Measurements from ENCODE around the gene EBF3.

The EBF3 gene

DNA sequence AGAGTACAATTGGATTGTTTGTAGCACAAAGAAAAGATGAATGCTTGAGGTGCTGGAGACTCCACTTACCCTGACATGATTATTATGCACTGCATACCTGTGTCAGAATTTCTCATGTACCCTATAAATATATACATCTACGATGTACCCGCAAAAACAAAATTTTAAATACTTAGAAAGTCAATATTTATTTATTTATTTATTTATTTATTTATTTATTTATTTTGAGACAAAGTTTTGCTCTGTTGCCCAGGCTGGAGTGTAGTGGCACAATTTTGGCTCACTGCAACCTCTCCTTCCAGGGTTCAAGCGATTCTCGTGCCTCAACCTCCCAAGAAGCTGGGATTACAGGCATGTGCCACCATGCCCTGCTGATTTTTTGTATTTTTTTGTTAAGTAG lies 35.1 kb upstream of the EBF3 start:
- Histone ChIP-seq H3K27ac (ENCODE audit: insufficient read depth, low read length, poor library complexity, severe bottlenecking) (no peak overlapping the region), H3K4me3 (ENCODE audit: insufficient read depth, low read depth, low read length, poor library complexity, severe bottlenecking) (no peak overlapping the region), H3K27me3 (replicated peaks; ENCODE audit: control insufficient read depth, insufficient read depth, low read length, poor library complexity, severe bottlenecking) (no peaks in the 10 kb centered on the region), H3K36me3 (ENCODE audit: control insufficient read depth, insufficient read depth, low read length) (no peaks in the 10 kb centered on the region), H3K4me1 (ENCODE audit: control insufficient read depth, insufficient read depth, low read length, poor library complexity, severe bottlenecking) (no peaks in the 10 kb centered on the region), H3K9me3 (ENCODE audit: control insufficient read depth, low read length) (no peaks in the 10 kb centered on the region)
- DNase-seq: no peak

DNA sequence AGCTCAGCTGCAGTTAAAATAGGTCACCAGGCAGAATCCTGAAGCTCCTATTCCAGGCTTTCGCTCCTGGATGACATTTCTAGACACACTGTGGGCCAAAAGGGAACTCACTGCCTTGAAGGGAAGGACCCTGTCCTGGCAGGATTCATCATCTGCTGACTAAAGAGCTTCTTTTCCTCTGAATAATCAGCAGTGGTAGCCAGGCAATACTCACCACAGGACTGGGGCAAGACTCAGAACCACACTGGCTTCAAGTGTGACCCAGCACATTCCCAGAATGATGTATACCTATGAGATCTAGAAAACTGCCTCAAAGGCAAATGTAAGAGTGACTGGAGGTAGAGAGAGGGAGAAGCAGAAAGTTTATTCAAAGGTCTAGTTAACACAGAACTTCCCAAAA lies 29.5 kb upstream of the EBF3 start:
- Histone ChIP-seq H3K9me3 (ENCODE audit: control insufficient read depth, low read length) (no peaks in the 10 kb centered on the region), H3K36me3 (ENCODE audit: control insufficient read depth, insufficient read depth, low read length) (no peaks in the 10 kb centered on the region), H3K27ac (ENCODE audit: insufficient read depth, low read length, poor library complexity, severe bottlenecking) (no peak overlapping the region), H3K4me1 (ENCODE audit: control insufficient read depth, insufficient read depth, low read length, poor library complexity, severe bottlenecking) (no peaks in the 10 kb centered on the region), H3K27me3 (replicated peaks; ENCODE audit: control insufficient read depth, insufficient read depth, low read length, poor library complexity, severe bottlenecking) (no peaks in the 10 kb centered on the region), H3K4me3 (ENCODE audit: insufficient read depth, low read depth, low read length, poor library complexity, severe bottlenecking) (no peak overlapping the region)
- no peak for DNase-seq

DNA sequence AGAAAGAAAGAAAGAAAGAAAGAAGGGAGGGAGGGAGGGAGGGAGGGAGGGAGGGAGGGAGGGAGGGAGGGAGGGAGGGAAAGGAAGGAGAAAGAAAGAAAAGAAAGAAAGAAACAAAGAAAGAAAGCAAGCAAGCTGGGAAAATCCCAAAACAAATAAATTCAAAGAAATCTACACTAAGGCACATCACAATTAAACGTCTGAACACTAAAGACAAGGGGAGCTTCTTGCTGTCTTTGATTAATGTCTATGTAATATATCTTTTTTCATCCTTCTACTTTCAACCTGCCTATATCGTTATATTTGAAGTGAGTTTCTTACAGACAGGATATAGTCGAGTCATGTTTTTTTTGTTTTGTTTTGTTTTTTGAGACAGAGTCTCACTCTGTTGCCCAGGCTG lies 28.3 kb upstream of the EBF3 start:
- Histone ChIP-seq H3K9me3 (ENCODE audit: control insufficient read depth, low read length) (no peaks in the 10 kb centered on the region), H3K27ac (ENCODE audit: insufficient read depth, low read length, poor library complexity, severe bottlenecking) (no peak overlapping the region), H3K4me1 (ENCODE audit: control insufficient read depth, insufficient read depth, low read length, poor library complexity, severe bottlenecking) (no peaks in the 10 kb centered on the region), H3K4me3 (ENCODE audit: insufficient read depth, low read depth, low read length, poor library complexity, severe bottlenecking) (no peak overlapping the region), H3K27me3 (replicated peaks; ENCODE audit: control insufficient read depth, insufficient read depth, low read length, poor library complexity, severe bottlenecking) (no peaks in the 10 kb centered on the region), H3K36me3 (ENCODE audit: control insufficient read depth, insufficient read depth, low read length) (no peaks in the 10 kb centered on the region)
- DNase-seq: no peak

DNA sequence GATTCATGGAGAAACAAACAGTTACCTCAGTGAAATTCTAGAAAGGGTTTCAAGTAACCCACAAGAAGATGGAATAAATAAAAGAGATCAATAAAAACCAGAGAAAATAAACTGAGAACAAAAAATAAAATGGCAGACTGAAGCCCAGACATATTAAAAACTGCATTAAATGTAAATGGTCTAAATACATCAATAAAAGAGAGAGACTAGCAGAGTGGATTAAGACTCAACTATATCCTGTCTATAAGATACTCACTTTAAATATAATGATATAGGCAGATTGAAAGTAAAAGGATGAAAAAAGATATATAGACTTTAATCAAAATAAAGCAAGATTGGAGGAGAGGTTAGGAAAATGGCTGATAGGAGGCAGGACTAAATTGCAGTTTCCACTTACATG lies 18.8 kb upstream of the EBF3 start:
- DNase-seq: no peak
- H3K27ac ChIP-seq (ENCODE audit: insufficient read depth, low read length, poor library complexity, severe bottlenecking): no peak overlapping the region
- H3K4me1 ChIP-seq (ENCODE audit: control insufficient read depth, insufficient read depth, low read length, poor library complexity, severe bottlenecking): no peaks in the 10 kb centered on the region
- H3K9me3 ChIP-seq (ENCODE audit: control insufficient read depth, low read length): no peaks in the 10 kb centered on the region
- H3K27me3 ChIP-seq (replicated peaks; ENCODE audit: control insufficient read depth, insufficient read depth, low read length, poor library complexity, severe bottlenecking): no peaks in the 10 kb centered on the region
- no peak overlapping the region for H3K4me3 ChIP-seq (ENCODE audit: insufficient read depth, low read depth, low read length, poor library complexity, severe bottlenecking)
- no peaks in the 10 kb centered on the region for H3K36me3 ChIP-seq (ENCODE audit: control insufficient read depth, insufficient read depth, low read length)

DNA sequence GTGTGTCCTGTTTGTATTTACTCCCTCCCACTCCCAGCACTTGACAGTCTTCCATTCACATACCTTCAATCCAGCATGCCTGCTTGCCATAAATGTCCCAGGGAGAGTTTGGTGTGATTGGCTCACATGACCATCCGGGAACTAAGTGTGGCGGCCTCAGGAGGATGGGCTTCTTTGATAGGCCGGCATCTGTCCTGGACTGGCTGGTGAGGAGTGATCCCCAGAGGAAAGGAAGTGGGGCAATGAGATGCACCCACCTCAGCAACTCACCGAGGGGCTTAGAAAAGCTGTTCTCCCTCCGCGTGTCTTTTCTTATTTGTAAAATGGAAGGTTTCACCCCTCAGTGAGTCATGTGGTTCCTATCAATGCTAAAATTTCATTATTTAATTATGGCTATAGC lies 14.9 kb upstream of the EBF3 start:
- Histone ChIP-seq H3K36me3 (ENCODE audit: control insufficient read depth, insufficient read depth, low read length) (no peaks in the 10 kb centered on the region), H3K4me3 (ENCODE audit: insufficient read depth, low read depth, low read length, poor library complexity, severe bottlenecking) (no peak overlapping the region), H3K9me3 (ENCODE audit: control insufficient read depth, low read length) (no peaks in the 10 kb centered on the region), H3K27ac (ENCODE audit: insufficient read depth, low read length, poor library complexity, severe bottlenecking) (no peak overlapping the region), H3K27me3 (replicated peaks; ENCODE audit: control insufficient read depth, insufficient read depth, low read length, poor library complexity, severe bottlenecking) (peaks cover 7% of the 10 kb centered on the region), H3K4me1 (ENCODE audit: control insufficient read depth, insufficient read depth, low read length, poor library complexity, severe bottlenecking) (no peaks in the 10 kb centered on the region)
- no peak for DNase-seq

DNA sequence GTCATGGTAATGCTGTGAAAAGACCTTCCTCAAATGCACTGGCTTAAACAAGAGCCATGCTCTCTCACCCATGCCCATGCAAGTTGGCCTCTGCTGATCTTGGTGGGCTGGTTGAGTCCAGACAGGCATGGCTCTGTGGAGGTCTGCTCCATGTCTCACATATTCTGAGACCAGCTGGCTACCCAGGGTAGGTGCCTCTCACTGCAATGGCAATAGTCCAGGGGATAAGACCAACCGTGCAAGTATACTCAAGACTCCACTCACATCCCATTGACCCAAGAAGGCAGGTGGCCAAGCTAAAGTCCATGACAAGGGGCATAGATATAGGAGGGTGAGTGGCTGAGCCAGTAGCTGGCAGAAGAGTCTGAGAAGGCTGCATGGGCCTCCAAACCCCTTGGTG lies 14.2 kb upstream of the EBF3 start:
- no peak overlapping the region for H3K4me3 ChIP-seq (ENCODE audit: insufficient read depth, low read depth, low read length, poor library complexity, severe bottlenecking)
- H3K27ac ChIP-seq (ENCODE audit: insufficient read depth, low read length, poor library complexity, severe bottlenecking): no peak overlapping the region
- no peaks in the 10 kb centered on the region for H3K36me3 ChIP-seq (ENCODE audit: control insufficient read depth, insufficient read depth, low read length)
- H3K27me3 ChIP-seq (replicated peaks; ENCODE audit: control insufficient read depth, insufficient read depth, low read length, poor library complexity, severe bottlenecking): peaks cover 11% of the 10 kb centered on the region
- no peaks in the 10 kb centered on the region for H3K4me1 ChIP-seq (ENCODE audit: control insufficient read depth, insufficient read depth, low read length, poor library complexity, severe bottlenecking)
- DNase-seq: no peak
- no peaks in the 10 kb centered on the region for H3K9me3 ChIP-seq (ENCODE audit: control insufficient read depth, low read length)

DNA sequence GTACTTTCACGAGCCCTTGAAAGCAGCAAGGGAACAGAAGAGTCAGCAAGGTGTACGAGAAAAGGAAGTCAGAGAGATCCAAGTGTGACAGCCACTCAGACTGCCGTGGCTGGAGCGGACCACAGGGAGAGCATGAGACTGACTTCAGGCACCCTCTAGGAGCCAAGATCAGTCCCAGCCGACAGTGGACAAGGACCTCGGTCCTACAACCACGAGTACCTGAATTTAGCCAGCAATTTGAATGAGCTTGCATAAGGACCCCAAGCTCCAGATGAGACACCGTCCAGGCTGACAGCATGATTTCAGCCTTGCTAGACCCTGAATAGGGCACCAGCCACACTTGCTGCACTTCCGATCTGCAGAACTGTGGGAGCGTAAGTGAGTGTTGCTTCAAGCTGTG lies 13.7 kb upstream of the EBF3 start:
- no peaks in the 10 kb centered on the region for H3K36me3 ChIP-seq (ENCODE audit: control insufficient read depth, insufficient read depth, low read length)
- H3K4me3 ChIP-seq (ENCODE audit: insufficient read depth, low read depth, low read length, poor library complexity, severe bottlenecking): no peak overlapping the region
- no peaks in the 10 kb centered on the region for H3K4me1 ChIP-seq (ENCODE audit: control insufficient read depth, insufficient read depth, low read length, poor library complexity, severe bottlenecking)
- H3K27me3 ChIP-seq (replicated peaks; ENCODE audit: control insufficient read depth, insufficient read depth, low read length, poor library complexity, severe bottlenecking): peaks cover 11% of the 10 kb centered on the region
- H3K27ac ChIP-seq (ENCODE audit: insufficient read depth, low read length, poor library complexity, severe bottlenecking): no peak overlapping the region
- no peaks in the 10 kb centered on the region for H3K9me3 ChIP-seq (ENCODE audit: control insufficient read depth, low read length)
- no peak for DNase-seq

DNA sequence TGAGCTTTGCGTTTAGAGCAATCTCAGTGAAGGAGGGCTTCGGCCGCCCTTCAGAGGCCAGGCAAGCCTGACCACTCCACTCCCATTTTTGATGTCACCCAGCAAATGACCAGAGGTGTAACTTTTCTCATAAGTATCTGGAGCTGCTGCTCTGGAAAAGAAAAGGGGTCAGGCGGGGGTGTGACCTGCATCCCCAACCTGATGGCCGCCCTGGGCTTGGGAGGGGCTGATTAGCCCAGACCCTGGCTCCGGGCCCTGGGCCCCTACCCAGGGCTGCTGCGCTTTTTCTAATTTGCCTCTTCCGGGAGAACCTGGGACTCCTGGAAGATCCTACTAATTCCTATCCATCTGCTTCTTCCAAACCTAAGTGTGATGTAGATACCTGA lies 9.6 kb upstream of the EBF3 start:
- Histone ChIP-seq H3K27me3 (replicated peaks; ENCODE audit: control insufficient read depth, insufficient read depth, low read length, poor library complexity, severe bottlenecking) (peaks cover 43% of the 10 kb centered on the region), H3K9me3 (ENCODE audit: control insufficient read depth, low read length) (no peaks in the 10 kb centered on the region)
- no peak for DNase-seq

GRCh38 chr10:129972966-129973673 lies 9.0 kb upstream of the EBF3 start:
- H3K27me3 ChIP-seq (replicated peaks; ENCODE audit: control insufficient read depth, insufficient read depth, low read length, poor library complexity, severe bottlenecking): peaks cover 48% of the 10 kb centered on the region
- no peaks in the 10 kb centered on the region for H3K36me3 ChIP-seq (ENCODE audit: control insufficient read depth, insufficient read depth, low read length)
- no peaks in the 10 kb centered on the region for H3K9me3 ChIP-seq (ENCODE audit: control insufficient read depth, low read length)
- no peak overlapping the region for H3K4me3 ChIP-seq (ENCODE audit: insufficient read depth, low read depth, low read length, poor library complexity, severe bottlenecking)
- no peak for DNase-seq
- H3K4me1 ChIP-seq (ENCODE audit: control insufficient read depth, insufficient read depth, low read length, poor library complexity, severe bottlenecking): peaks cover 15% of the 10 kb centered on the region
- no peak overlapping the region for H3K27ac ChIP-seq (ENCODE audit: insufficient read depth, low read length, poor library complexity, severe bottlenecking)

More for the DNA sequence above, 9.6 kb upstream of the EBF3 start:
- H3K27ac ChIP-seq (ENCODE audit: insufficient read depth, low read length, poor library complexity, severe bottlenecking): no peak overlapping the region
- no peaks in the 10 kb centered on the region for H3K36me3 ChIP-seq (ENCODE audit: control insufficient read depth, insufficient read depth, low read length)
- no peak overlapping the region for H3K4me3 ChIP-seq (ENCODE audit: insufficient read depth, low read depth, low read length, poor library complexity, severe bottlenecking)
- H3K4me1 ChIP-seq (ENCODE audit: control insufficient read depth, insufficient read depth, low read length, poor library complexity, severe bottlenecking): peaks cover 12% of the 10 kb centered on the region

DNA sequence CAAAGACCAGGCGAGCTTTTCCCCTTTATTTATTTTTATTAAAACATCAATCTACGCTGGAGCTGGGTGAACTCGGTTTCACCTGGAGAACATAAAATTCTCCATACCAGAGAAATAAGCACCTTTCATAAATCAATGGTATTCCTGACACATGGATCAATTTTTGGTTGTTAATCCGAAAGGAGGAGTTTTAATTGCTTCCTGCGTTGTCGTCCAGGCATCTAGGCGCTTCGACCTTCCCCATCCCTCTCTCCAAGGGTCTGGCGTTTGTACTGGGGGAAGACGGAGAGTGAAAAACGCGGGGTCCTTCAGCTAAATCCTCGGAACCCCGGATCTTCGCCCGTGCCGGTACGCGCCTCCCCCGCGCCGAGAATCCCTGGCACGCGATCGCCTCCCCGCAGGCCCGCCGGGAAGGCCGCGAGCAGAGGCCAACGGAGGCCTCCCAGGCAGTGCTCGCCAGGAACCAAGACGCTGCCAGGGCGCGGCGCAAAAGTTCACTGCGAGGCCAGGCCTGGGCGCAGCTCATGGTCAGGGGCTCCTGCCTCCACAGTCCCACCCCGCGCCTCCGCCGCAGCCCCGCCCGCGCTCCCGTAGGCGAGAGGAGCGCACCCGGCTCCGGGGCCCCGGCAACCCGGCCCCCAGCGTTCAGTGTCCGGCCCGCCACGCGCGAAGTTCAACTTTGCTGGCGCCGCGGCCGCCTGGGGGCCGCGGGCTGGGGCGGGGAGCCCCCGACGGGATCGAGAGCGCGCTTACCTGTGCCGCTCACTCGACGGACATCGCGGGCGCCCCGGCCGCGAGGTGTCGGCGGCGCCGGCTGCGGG lies 8.3 kb upstream of the EBF3 start:
- H3K4me1 ChIP-seq (ENCODE audit: control insufficient read depth, insufficient read depth, low read length, poor library complexity, severe bottlenecking): peaks cover 15% of the 10 kb centered on the region
- H3K36me3 ChIP-seq (ENCODE audit: control insufficient read depth, insufficient read depth, low read length): no peaks in the 10 kb centered on the region
- DNase-seq: no peak
- H3K27me3 ChIP-seq (replicated peaks; ENCODE audit: control insufficient read depth, insufficient read depth, low read length, poor library complexity, severe bottlenecking): peaks cover 56% of the 10 kb centered on the region
- no peak overlapping the region for H3K27ac ChIP-seq (ENCODE audit: insufficient read depth, low read length, poor library complexity, severe bottlenecking)
- no peak overlapping the region for H3K4me3 ChIP-seq (ENCODE audit: insufficient read depth, low read depth, low read length, poor library complexity, severe bottlenecking)
- H3K9me3 ChIP-seq (ENCODE audit: control insufficient read depth, low read length): no peaks in the 10 kb centered on the region

Data from effector memory CD4-positive, alpha-beta T cell (primary cell).